HEK293 (cell line): ENCODE data around the gene VARS1.
"Not testable (repeated sequence)": the region's sequence is repeated elsewhere in the genome, so short reads cannot be mapped to it uniquely, and the experiment has no call there.

Experiments
- CTCF ChIA-PET: fragments of 350-600 bp; formaldehyde crosslinking; extraction: SDS; loops from one replicate; lab custom pipeline; 2021; ENCODE audit warnings: antibody characterized with exemption; lab: Yijun Ruan, JAX
- POLR2A ChIA-PET: fragments of 300-600 bp; formaldehyde crosslinking; extraction: SDS; loops from one replicate; lab custom pipeline; 2020; ENCODE audit warnings: antibody characterized with exemption, inconsistent platforms; lab: Yijun Ruan, JAX
- H3K27ac ChIP-seq: fragments of 200-500 bp; sonication (Bioruptor generic); 2 replicates; pipeline ENCODE4 v1.5.1; 2014; ENCODE audit warnings: low read depth, low read length, control low read depth, inconsistent platforms; ENCODE audit errors: extremely low read depth
- H3K36me3 ChIP-seq, 2 experiments: fragments of 200-500 bp in 1 of 2; sonication (Bioruptor generic) in 1 of 2; 1 replicate in 1 of 2; 2 replicates in 1 of 2; pipeline ENCODE4 v1.5.1; 2014 to 2017; ENCODE audit warnings: inconsistent platforms in 2 of 2, low read length in 2 of 2; ENCODE audit not compliant: control insufficient read depth in 2 of 2, insufficient read depth in 1 of 2
- H3K4me1 ChIP-seq: fragments of 200-500 bp; sonication (Bioruptor generic); 2 replicates; pipeline ENCODE4 v1.5.1; 2014; ENCODE audit warnings: mild to moderate bottlenecking, low read length, inconsistent platforms; ENCODE audit not compliant: control insufficient read depth, insufficient read depth
- H3K4me3 ChIP-seq: 2 replicates; pipeline ENCODE4 v1.5.1; 2011; ENCODE audit warnings: low read depth, mild to moderate bottlenecking, control low read depth, low read length, moderate library complexity
- H3K9me3 ChIP-seq: fragments of 200-500 bp; sonication (Bioruptor generic); 2 replicates; pipeline ENCODE4 v1.5.1; 2014; ENCODE audit warnings: low read depth, low read length, inconsistent platforms; ENCODE audit not compliant: control insufficient read depth, insufficient read depth
- HIC1 ChIP-seq: fragments of 450-650 bp; formaldehyde crosslinking; IDR thresholded peaks from 2 replicates; pipeline ENCODE4 v1.5.1; 2016; ENCODE audit warnings: missing biosample characterization, missing genetic modification characterization
- KLF9 ChIP-seq: fragments of 450-650 bp; formaldehyde crosslinking; IDR thresholded peaks from 2 replicates; pipeline ENCODE4 v1.5.1; 2016; ENCODE audit warnings: missing biosample characterization, missing genetic modification characterization, low read depth
- TCF7L2 ChIP-seq: IDR thresholded peaks from 2 replicates; pipeline ENCODE4 v1.6.1; 2011; ENCODE audit warnings: low read depth, mild to moderate bottlenecking, inconsistent platforms, low read length, moderate library complexity, borderline replicate concordance
- ZBTB17 ChIP-seq: fragments of 450-650 bp; formaldehyde crosslinking; IDR thresholded peaks from 2 replicates; pipeline ENCODE4 v1.5.1; 2016; ENCODE audit warnings: missing biosample characterization, missing genetic modification characterization
- ZBTB48 ChIP-seq: fragments of 450-650 bp; formaldehyde crosslinking; IDR thresholded peaks from 2 replicates; pipeline ENCODE4 v1.5.1; 2016; ENCODE audit warnings: missing biosample characterization, missing genetic modification characterization
- ZNF157 ChIP-seq: fragments of 450-650 bp; formaldehyde crosslinking; IDR thresholded peaks from 2 replicates; pipeline ENCODE4 v1.5.1; 2016; ENCODE audit warnings: missing biosample characterization, missing genetic modification characterization
- ZNF16 ChIP-seq: fragments of 450-650 bp; formaldehyde crosslinking; IDR thresholded peaks from 2 replicates; pipeline ENCODE4 v1.5.1; 2016; ENCODE audit warnings: low read depth, missing biosample characterization, missing genetic modification characterization
- ZNF280D ChIP-seq: fragments of 450-650 bp; formaldehyde crosslinking; IDR thresholded peaks from 2 replicates; pipeline ENCODE4 v1.5.1; 2016; ENCODE audit warnings: missing biosample characterization, missing genetic modification characterization
- ZNF292 ChIP-seq: fragments of 450-650 bp; formaldehyde crosslinking; IDR thresholded peaks from 2 replicates; pipeline ENCODE4 v1.5.1; 2016; ENCODE audit warnings: low read depth, missing biosample characterization, missing genetic modification characterization, borderline replicate concordance
- ZNF510 ChIP-seq: fragments of 450-650 bp; formaldehyde crosslinking; IDR thresholded peaks from 2 replicates; pipeline ENCODE4 v1.5.1; 2018; ENCODE audit warnings: mild to moderate bottlenecking, missing genetic modification characterization, missing biosample characterization; ENCODE audit not compliant: insufficient replicate concordance
- ZNF544 ChIP-seq: fragments of 450-650 bp; formaldehyde crosslinking; IDR thresholded peaks from 2 replicates; pipeline ENCODE4 v1.5.0; 2017; ENCODE audit warnings: missing biosample characterization, missing genetic modification characterization
- ZNF558 ChIP-seq: fragments of 450-650 bp; formaldehyde crosslinking; IDR thresholded peaks from 2 replicates; pipeline ENCODE4 v1.5.1; 2016; ENCODE audit warnings: missing biosample characterization, missing genetic modification characterization
- ZNF600 ChIP-seq: fragments of 450-650 bp; formaldehyde crosslinking; IDR thresholded peaks from 2 replicates; pipeline ENCODE4 v1.5.1; 2016; ENCODE audit warnings: missing biosample characterization, missing genetic modification characterization
- ZNF707 ChIP-seq: fragments of 450-650 bp; formaldehyde crosslinking; IDR thresholded peaks from 2 replicates; pipeline ENCODE4 v1.5.1; 2016; ENCODE audit warnings: missing biosample characterization, missing genetic modification characterization

VARS1 gene

DNA sequence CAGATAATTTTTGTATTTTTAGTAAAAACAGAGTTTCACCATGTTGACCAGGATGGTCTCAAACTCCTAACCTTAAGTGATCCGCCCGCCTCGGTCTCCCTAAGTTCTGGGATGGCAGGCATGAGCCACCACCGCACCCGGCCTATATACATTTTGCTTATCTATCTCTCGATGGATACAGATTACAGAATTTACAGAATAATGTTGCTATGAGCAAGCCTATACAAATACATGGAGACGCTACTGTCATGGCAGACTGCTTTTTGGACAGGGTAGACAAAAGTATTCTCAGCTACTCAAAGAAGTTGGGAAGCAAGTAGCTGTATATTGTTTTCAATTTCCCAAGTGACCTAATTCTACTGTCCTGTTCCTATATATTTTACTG is 17.9 kb upstream of the VARS1 start:
- Histone ChIP-seq H3K4me1 (peaks cover 4% of the 10 kb centered on the region; the same call in 1 of the 2 replicates), H3K27ac (peak overlapping the region; percentile 80), H3K9me3 (no peaks in the 10 kb centered on the region), H3K4me3 (no peak overlapping the region), H3K36me3 (peaks cover 0 to 18% of the 10 kb centered on the region in 2 experiments; a peak in 1 of 3 replicates)
- no peak for TF ChIP-seq ZNF280D (tag by site-specific recombination)
- TF ChIP-seq TCF7L2: no peak
- TF ChIP-seq ZBTB48 (tag by site-specific recombination): no peak
- TF ChIP-seq ZNF510 (tag by site-specific recombination): no peak
- TF ChIP-seq ZBTB17: no peak
- no peak for TF ChIP-seq ZNF16
- TF ChIP-seq ZNF558 (tag by site-specific recombination): no peak
- no peak for TF ChIP-seq ZNF157 (tag by site-specific recombination)
- no peak for TF ChIP-seq ZNF707 (tag by site-specific recombination)
- no peak for TF ChIP-seq KLF9 (tag by site-specific recombination)
- ChIA-PET CTCF (interaction anchor here (0.7 to 3.1 kb wide), 6 partner anchors 8 to 23 kb away, joined by 3 to 13 read pairs (median 4); partner anchors contain the start of genes HSPA1B and VARS1), POLR2A (interaction anchor here (0.9 to 5.6 kb wide), 8 partner anchors 9 to 50 kb away, joined by 3 to 206 read pairs (median 11); partner anchors contain the start of genes HSPA1B, NEU1 and VARS1)

- Histone ChIP-seq H3K9me3 (no peaks in the 10 kb centered on the region), H3K27ac (no peak overlapping the region), H3K4me3 (no peak overlapping the region), H3K4me1 (peaks cover 4% of the 10 kb centered on the region; the same call in 1 of the 2 replicates), H3K36me3 (peaks cover 0 to 6% of the 10 kb centered on the region in 2 experiments; a peak in 1 of 3 replicates)
- ChIA-PET CTCF (interaction anchor here (0.6 to 3.1 kb wide), 2 partner anchors 16 to 120 kb away, joined by 3 to 13 read pairs; partner anchors contain the start of gene VARS1), POLR2A (interaction anchor here (0.7 to 5.6 kb wide), 2 partner anchors 14 to 287 kb away, joined by 3 to 206 read pairs; partner anchors contain the start of gene HSPA1B)
- TF ChIP-seq ZNF292 (no peak), HIC1 (tag by site-specific recombination) (no peak), ZNF544 (tag by site-specific recombination) (no peak), ZNF600 (tag by site-specific recombination) (no peak)
Observed at GRCh38 chr6:31811645-31812044, 16.1 kb upstream of the VARS1 start.

DNA sequence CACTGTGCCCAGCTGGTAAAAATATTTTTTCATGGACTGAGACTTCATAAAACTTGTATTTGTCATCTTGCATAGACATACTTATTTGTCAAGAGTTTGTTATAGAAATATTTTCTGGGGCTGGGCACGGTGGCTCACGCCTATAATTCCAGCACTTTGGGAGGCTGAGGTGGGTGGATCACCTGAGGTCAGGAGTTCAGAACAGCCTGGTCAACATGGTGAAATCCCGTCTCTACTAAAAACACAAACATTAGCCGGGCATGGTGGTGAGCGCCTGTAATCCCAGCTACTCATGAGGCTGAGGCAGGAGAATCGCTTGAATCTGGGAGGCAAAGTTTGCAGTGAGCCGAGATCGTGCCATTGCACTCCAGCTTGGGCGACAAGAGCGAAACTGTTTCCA is 13.0 kb upstream of the VARS1 start:
- ChIA-PET POLR2A (interaction anchor here (1.1 to 4.4 kb wide), 3 partner anchors 18 to 148 kb away, joined by 3 to 187 read pairs (median 93); partner anchors contain the start of genes C6orf47 and HSPA1B), CTCF (interaction anchor here (0.6 to 5.0 kb wide), 3 partner anchors 12 to 72 kb away, joined by 5 to 55 read pairs (median 10); partner anchors contain the start of gene VARS1)
- H3K9me3 ChIP-seq, H3K4me1 ChIP-seq, H3K27ac ChIP-seq, H3K4me3 ChIP-seq: not testable (repeated sequence)
- peaks cover 10% of the 10 kb centered on the region in 2 experiments; a peak in 2 of 3 replicates for H3K36me3 ChIP-seq
